ENCODE data around the gene ATP2A3. TPM values are rescaled to one million over a fixed set of nuclear protein-coding genes. Genes with fewer than 3 reads are reported as not detected.

Gene ATP2A3
- total and polyA plus RNA-seq, 5 donors: 7.9 to 16.6 (median 14.4) TPM

GRCh38 chr17:3895354-3895753 lies 68.9 kb downstream of the ATP2A3 start:
- peak overlapping the region; percentile 22 for H3K27ac ChIP-seq (ENCODE audit: low read length)
- no peaks in the 10 kb centered on the region for H3K9me3 ChIP-seq (ENCODE audit: control insufficient read depth, low read length)
- H3K4me1 ChIP-seq (ENCODE audit: control insufficient read depth, insufficient read depth, low read length): peaks cover 16% of the 10 kb centered on the region
- ATAC-seq: no peak
- 97% methylated on average over 3 of the region's 3 CpGs for WGBS
- intact Hi-C loops (cut with DNase I): no loop called here
- no peaks in the 10 kb centered on the region for H3K27me3 ChIP-seq (ENCODE audit: control insufficient read depth, insufficient read depth)
- DNase-seq: peak in 1 of 3 donors; percentile 32
- H3K4me3 ChIP-seq (ENCODE audit: low read length): no peak overlapping the region

GRCh38 chr17:3894911-3895343 lies 69.3 kb downstream of the ATP2A3 start:
- Histone ChIP-seq H3K27me3 (ENCODE audit: control insufficient read depth, insufficient read depth) (no peaks in the 10 kb centered on the region), H3K4me3 (ENCODE audit: low read length) (no peak overlapping the region), H3K4me1 (ENCODE audit: control insufficient read depth, insufficient read depth, low read length) (peaks cover 16% of the 10 kb centered on the region), H3K9me3 (ENCODE audit: control insufficient read depth, low read length) (no peaks in the 10 kb centered on the region), H3K27ac (ENCODE audit: low read length) (peak overlapping the region; percentile 22)
- intact Hi-C loops (cut with DNase I): no loop called here
- peak; percentile 53 to 76 (median 69) for DNase-seq
- 18% methylated on average over 2 of the region's 2 CpGs for WGBS
- ATAC-seq: peak; percentile 12 to 44

GRCh38 chr17:3894188-3894587 lies 70.0 kb downstream of the ATP2A3 start:
- ATAC-seq (no peak), DNase-seq (peak in 1 of 3 donors; percentile 28)
- Histone ChIP-seq H3K9me3 (ENCODE audit: control insufficient read depth, low read length) (no peaks in the 10 kb centered on the region), H3K27me3 (ENCODE audit: control insufficient read depth, insufficient read depth) (no peaks in the 10 kb centered on the region), H3K4me3 (ENCODE audit: low read length) (no peak overlapping the region), H3K27ac (ENCODE audit: low read length) (peak overlapping the region; percentile 69), H3K4me1 (ENCODE audit: control insufficient read depth, insufficient read depth, low read length) (peaks cover 20% of the 10 kb centered on the region)
- intact Hi-C loops (cut with DNase I): no loop called here
- 67% methylated on average over 5 of the region's 5 CpGs for WGBS

- Histone ChIP-seq H3K4me3 (ENCODE audit: low read length) (no peak overlapping the region), H3K4me1 (ENCODE audit: control insufficient read depth, insufficient read depth, low read length) (peaks cover 20% of the 10 kb centered on the region), H3K27me3 (ENCODE audit: control insufficient read depth, insufficient read depth) (no peaks in the 10 kb centered on the region), H3K9me3 (ENCODE audit: control insufficient read depth, low read length) (no peaks in the 10 kb centered on the region), H3K27ac (ENCODE audit: low read length) (peak overlapping the region; percentile 69)
- intact Hi-C loops (cut with DNase I): no loop called here
- DNase-seq: no peak
- no peak for ATAC-seq
- WGBS: 66% methylated on average over 7 of the region's 7 CpGs
These were observed 70.5 kb downstream of the ATP2A3 start for GRCh38 chr17:3893720-3894116.

GRCh38 chr17:3893003-3893719 lies 71.1 kb downstream of the ATP2A3 start, which contains the start of gene CAMKK1:
Gene CAMKK1, minus strand, starts transcription at chr17:3893053. Its CDS starts 7,366 bp downstream, at chr17:3885687.
- intact Hi-C loops (cut with DNase I): no loop called here
- Histone ChIP-seq H3K4me1 (ENCODE audit: control insufficient read depth, insufficient read depth, low read length) (peaks cover 20% of the 10 kb centered on the region), H3K27me3 (ENCODE audit: control insufficient read depth, insufficient read depth) (no peaks in the 10 kb centered on the region), H3K9me3 (ENCODE audit: control insufficient read depth, low read length) (no peaks in the 10 kb centered on the region), H3K4me3 (ENCODE audit: low read length) (peak within 1 kb of the TSS; percentile 62), H3K27ac (ENCODE audit: low read length) (peak within 1 kb of the TSS; percentile 69)
- DNase-seq: peak; percentile 92 to 97 (median 97)
- peak; percentile 82 to 89 for ATAC-seq
- WGBS: 2% methylated on average over 75 of the region's 75 CpGs

GRCh38 chr17:3892095-3892998 lies 71.9 kb downstream of the ATP2A3 start:
- no peaks in the 10 kb centered on the region for H3K27me3 ChIP-seq (ENCODE audit: control insufficient read depth, insufficient read depth)
- peak; percentile 53 to 63 for ATAC-seq
- peak; percentile 87 to 92 (median 92) for DNase-seq
- no peak overlapping the region for H3K27ac ChIP-seq (ENCODE audit: low read length)
- H3K9me3 ChIP-seq (ENCODE audit: control insufficient read depth, low read length): no peaks in the 10 kb centered on the region
- peaks cover 20% of the 10 kb centered on the region for H3K4me1 ChIP-seq (ENCODE audit: control insufficient read depth, insufficient read depth, low read length)
- intact Hi-C loops (cut with DNase I): no loop called here
- WGBS: under 1% methylated on average over 96 of the region's 96 CpGs
- peak overlapping the region; percentile 62 for H3K4me3 ChIP-seq (ENCODE audit: low read length)

- ATAC-seq: no peak
- DNase-seq: no peak
- intact Hi-C loops (cut with DNase I): no loop called here
- peaks cover 20% of the 10 kb centered on the region for H3K4me1 ChIP-seq (ENCODE audit: control insufficient read depth, insufficient read depth, low read length)
- WGBS: 50% methylated on average over 12 of the region's 12 CpGs
- H3K27ac ChIP-seq (ENCODE audit: low read length): no peak overlapping the region
- H3K9me3 ChIP-seq (ENCODE audit: control insufficient read depth, low read length): no peaks in the 10 kb centered on the region
- H3K27me3 ChIP-seq (ENCODE audit: control insufficient read depth, insufficient read depth): no peaks in the 10 kb centered on the region
- no peak overlapping the region for H3K4me3 ChIP-seq (ENCODE audit: low read length)
These were observed 72.6 kb downstream of the ATP2A3 start for GRCh38 chr17:3891626-3892094.

- 79% methylated on average over 4 of the region's 4 CpGs for WGBS
- intact Hi-C loops (cut with DNase I): no loop called here
- H3K27me3 ChIP-seq (ENCODE audit: control insufficient read depth, insufficient read depth): no peaks in the 10 kb centered on the region
- H3K4me3 ChIP-seq (ENCODE audit: low read length): no peak overlapping the region
- no peak for ATAC-seq
- peaks cover 20% of the 10 kb centered on the region for H3K4me1 ChIP-seq (ENCODE audit: control insufficient read depth, insufficient read depth, low read length)
- no peak for DNase-seq
- no peaks in the 10 kb centered on the region for H3K9me3 ChIP-seq (ENCODE audit: control insufficient read depth, low read length)
- H3K27ac ChIP-seq (ENCODE audit: low read length): peak overlapping the region; percentile 26
These were observed 73.4 kb downstream of the ATP2A3 start for GRCh38 chr17:3890878-3891219.

- no peaks in the 10 kb centered on the region for H3K27me3 ChIP-seq (ENCODE audit: control insufficient read depth, insufficient read depth)
- 51% methylated on average over 22 of the region's 22 CpGs for WGBS
- H3K4me1 ChIP-seq (ENCODE audit: control insufficient read depth, insufficient read depth, low read length): peaks cover 20% of the 10 kb centered on the region
- DNase-seq: peak; percentile 82 to 89 (median 82)
- no peak overlapping the region for H3K4me3 ChIP-seq (ENCODE audit: low read length)
- peak in 1 of 2 donors; percentile 3 for ATAC-seq
- H3K9me3 ChIP-seq (ENCODE audit: control insufficient read depth, low read length): no peaks in the 10 kb centered on the region
- peak overlapping the region; percentile 34 for H3K27ac ChIP-seq (ENCODE audit: low read length)
- intact Hi-C loops (cut with DNase I): no loop called here
These were observed 74.0 kb downstream of the ATP2A3 start for GRCh38 chr17:3890082-3890877.

GRCh38 chr17:3889325-3890012 lies 74.8 kb downstream of the ATP2A3 start:
- DNase-seq: peak in 1 of 3 donors; percentile 55
- WGBS: 77% methylated on average over 17 of the region's 17 CpGs
- ATAC-seq: no peak
- Histone ChIP-seq H3K4me1 (ENCODE audit: control insufficient read depth, insufficient read depth, low read length) (peaks cover 15% of the 10 kb centered on the region), H3K27me3 (ENCODE audit: control insufficient read depth, insufficient read depth) (no peaks in the 10 kb centered on the region), H3K9me3 (ENCODE audit: control insufficient read depth, low read length) (no peaks in the 10 kb centered on the region), H3K27ac (ENCODE audit: low read length) (peak overlapping the region; percentile 34), H3K4me3 (ENCODE audit: low read length) (no peak overlapping the region)
- intact Hi-C loops (cut with DNase I): no loop called here
